Hematopoietic multipotent progenitor cell treated with erythropoietin and hydrocortisone succinate and interleukin-3 and kit ligand, for 17 days (in vitro differentiated cells): ENCODE measurements around the gene TSACC.

Experiments
- DNase-seq: peaks from one replicate; pipeline ENCODE4 v3.0.0-alpha.2; 2015; ENCODE audit warnings: low spot score

The TSACC gene

DNA sequence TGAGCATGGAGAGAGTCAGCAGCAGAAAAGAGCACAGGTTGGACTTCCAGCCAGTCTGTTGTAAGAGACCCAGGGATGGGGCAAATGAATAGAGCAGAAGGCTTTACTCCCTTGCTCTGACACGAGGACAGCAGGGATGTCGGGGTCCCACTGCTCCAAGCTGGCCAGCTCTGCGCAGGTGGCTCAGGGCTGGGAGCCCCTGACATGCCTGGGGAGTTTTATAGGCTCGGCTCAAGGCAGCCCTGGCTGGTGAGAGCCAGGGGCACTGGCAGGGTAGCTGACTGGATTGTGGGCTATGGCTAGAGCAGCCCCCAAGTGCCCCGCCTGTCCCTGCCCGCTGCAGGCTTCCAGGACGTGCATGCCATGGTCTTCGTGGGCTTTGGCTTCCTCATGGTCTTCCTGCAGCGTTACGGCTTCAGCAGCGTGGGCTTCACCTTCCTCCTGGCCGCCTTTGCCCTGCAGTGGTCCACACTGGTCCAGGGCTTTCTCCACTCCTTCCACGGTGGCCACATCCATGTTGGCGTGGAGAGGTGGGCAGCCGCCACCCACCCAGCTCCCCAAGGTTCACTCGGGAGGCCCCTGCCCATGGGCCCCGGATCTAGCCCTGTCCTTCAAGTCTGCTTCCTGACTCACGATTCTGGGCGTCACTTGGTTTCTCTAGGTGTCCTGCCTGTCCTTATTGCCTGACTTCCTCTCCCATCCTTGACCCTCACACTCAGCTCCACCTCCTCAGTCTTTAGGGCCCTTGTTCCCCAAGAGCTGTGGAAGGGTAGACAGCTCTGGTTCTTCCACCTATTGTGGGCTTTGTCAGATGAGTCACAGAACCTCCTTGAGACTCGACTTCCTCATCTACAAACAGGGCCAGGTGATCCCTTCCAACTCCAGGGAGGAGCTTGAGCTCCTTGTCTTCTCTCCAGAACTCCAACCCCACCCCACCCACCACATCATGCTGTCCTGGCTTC is 38.9 kb downstream of the TSACC start:
- DNase-seq: no peak

DNA sequence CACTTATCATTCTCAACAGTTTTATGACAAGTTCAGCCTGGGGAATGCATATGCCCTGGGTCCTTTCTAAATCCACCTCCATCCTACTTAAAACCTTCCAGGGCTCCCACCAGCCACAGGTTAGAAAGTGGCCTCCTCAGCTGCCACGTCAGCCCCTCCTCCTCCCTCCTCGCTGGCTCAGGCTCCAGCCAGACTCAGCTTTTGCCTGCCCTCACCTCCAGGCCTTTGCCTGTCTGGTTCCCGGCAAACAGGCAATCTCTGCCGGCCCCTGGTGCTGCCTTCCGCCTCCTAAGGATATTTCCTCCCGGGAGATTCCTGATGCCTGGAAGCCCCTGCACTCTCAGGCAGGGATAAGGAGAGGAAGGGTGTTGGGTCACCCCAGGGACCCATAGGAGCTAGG is 40.2 kb downstream of the TSACC start:
- DNase-seq: no peak

DNA sequence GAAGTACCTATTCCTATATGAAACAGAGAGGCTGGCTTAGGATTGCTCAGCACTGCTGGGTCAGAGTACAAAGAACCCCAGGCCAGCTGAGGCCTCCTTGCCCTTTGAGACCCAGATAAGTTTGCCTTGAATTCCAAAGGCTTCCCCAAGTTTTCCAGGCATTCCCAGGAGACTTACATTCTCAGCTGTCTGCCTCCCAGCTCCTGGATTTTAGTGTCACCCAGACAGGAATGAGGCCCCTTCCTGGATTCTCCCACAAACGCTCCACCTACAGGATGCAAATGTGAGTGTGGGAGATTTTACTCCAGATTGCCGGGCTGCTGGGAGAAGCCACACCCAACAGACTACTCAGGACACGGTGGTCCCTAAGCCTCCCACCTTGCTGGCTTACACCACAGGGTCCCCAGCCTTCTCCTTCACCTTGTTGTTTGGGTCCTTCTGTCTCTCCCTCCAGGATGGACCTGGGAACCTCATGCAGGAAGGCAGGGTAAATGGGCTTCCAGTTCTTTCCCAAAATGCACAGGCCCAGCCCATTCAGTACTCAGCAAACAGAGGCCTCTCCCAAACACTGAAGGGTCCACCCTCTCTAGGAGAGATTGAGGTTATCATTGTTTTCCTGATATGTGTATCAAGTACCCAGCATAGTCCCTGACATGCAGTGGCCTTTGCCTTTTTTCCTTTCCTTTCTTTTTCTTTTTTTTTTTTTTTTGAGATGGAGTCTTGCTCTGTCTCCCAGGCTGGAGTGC is 41.3 kb downstream of the TSACC start:
- DNase-seq: no peak

DNA sequence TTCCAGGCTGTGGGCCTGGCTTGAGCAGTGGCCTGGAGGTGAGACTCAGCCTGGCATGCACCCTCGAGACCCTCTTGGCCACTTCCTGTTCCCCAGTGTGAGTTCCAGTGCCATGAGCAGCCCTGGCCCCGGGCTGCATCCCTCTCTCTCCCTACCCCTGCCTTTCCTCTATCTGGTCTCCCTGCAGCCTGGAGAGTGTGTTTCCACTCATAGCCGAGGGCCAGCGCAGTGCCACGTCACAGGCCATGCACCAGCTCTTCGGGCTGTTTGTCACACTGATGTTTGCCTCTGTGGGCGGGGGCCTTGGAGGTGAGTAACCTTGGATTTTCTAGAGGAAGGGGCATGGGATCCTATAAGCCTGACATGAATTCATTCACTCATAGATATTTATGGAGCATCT is 44.2 kb downstream of the TSACC start:
- DNase-seq: no peak

DNA sequence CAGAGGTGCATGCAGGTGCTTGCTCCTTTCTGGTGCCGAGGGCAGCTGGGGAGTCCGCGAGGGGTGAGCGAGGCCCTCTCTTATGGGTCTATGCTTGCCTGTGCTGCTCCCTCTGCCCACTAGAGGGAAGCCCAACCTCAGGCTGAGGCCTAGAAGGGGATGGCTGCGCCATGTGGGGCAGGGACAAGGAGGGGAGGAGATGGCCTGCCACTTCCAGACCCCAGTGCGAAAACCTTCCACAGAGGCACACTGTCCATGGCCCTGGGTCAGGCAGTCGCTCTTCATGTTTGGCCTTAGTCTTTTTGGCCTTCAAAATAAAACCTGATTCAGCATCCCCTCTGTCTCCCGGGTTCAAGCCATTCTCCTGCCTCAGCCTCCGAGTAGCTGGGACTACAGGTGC is 44.7 kb downstream of the TSACC start:
- peak; percentile 18 for DNase-seq

DNA sequence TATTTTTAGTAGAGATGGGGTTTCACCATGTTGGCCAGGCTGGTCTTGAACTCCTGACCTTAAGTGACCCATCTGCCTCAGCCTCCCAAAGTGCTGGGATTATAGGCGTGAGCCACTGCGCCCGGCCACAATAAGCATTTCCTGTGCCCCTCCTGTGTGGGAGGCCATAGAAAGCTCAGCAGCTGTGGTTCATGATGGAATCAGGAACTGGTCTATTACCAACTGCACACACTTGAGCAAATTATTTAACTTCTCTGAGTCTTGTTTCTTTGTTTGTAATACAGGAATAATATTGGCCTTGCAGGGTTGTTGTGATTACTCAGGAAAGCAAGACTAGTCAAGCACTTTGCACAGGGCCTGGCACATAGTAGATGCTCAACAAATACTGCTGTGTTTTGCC is 45.7 kb downstream of the TSACC start:
- DNase-seq: no peak

DNA sequence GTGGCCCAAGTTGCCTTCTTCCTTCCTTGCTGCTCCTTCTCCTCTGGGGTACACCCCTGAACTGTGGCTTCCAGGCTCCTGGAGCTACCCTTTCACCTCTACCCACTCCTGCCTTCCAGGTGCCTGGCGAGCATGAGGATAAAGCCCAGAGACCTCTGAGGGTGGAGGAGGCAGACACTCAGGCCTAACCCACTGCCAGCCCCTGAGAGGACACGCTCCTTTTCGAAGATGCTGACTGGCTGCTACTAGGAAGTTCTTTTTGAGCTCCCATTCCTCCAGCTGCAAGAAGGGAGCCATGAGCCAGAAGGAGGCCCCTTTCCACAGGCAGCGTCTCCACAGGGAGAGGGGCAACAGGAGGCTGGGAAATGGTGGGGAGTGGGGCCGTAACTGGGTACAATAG is 46.3 kb downstream of the TSACC start:
- DNase-seq: no peak

DNA sequence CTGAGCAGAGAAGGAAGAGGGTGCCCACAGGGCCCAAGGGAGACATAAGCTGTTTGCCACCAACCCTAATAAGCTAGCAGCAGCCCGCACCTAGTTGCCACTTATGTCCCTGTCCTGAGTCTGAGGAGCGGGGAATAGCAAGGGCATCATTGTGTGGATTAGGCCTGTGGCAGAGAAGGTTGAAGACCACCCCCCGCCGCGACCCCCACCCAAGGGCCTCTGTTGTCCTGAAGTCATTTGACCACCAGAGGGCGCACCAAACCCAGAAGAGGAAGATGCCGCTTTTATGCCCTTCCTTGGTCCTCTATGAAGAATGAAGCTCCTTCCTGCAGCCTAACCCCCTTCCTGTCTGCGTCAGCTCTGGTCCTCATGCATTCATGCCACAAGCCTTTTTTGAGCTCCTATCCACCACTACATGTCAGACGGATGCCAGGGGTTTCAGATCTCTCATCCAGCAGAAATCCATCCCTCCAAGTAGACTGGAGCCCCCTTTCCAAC is 47.3 kb downstream of the TSACC start:
- DNase-seq: peak; percentile 67

DNA sequence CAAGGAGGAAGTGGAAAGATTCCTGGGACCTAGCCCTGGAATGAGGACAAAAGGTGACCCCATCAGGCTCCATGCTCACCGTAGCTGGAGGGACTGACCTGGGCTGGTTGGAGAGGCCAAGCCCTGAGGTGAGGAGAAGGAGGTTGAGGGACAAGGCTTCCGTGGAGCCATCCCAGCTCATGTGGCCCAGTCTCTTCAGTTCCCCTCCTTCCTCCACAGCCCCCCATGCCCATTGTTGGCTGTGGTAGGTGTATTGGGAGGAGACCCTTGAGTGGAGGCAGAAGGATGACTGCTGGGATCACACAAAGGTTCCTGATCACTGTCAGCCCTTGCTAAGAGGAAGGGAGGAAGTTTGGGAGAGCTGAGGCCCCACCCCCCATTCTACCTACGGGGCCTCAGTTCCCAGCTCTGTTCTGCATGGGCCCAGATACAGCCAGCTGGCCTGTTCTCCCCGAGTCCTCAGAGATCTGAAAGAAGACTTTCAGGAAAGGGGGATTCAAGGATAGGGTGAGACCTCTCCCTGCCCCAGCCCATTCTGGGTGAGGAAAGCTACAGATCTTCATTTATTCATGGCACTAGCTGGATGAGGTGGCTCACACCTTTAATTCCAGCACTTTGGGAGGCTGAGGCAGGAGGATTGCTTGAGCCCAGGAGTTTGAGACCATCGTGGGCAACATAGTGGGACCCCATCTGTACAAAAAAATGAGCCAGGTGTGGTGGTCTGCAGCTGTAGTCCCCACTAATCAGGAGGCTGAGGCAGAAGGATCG is 48.0 kb downstream of the TSACC start:
- no peak for DNase-seq

DNA sequence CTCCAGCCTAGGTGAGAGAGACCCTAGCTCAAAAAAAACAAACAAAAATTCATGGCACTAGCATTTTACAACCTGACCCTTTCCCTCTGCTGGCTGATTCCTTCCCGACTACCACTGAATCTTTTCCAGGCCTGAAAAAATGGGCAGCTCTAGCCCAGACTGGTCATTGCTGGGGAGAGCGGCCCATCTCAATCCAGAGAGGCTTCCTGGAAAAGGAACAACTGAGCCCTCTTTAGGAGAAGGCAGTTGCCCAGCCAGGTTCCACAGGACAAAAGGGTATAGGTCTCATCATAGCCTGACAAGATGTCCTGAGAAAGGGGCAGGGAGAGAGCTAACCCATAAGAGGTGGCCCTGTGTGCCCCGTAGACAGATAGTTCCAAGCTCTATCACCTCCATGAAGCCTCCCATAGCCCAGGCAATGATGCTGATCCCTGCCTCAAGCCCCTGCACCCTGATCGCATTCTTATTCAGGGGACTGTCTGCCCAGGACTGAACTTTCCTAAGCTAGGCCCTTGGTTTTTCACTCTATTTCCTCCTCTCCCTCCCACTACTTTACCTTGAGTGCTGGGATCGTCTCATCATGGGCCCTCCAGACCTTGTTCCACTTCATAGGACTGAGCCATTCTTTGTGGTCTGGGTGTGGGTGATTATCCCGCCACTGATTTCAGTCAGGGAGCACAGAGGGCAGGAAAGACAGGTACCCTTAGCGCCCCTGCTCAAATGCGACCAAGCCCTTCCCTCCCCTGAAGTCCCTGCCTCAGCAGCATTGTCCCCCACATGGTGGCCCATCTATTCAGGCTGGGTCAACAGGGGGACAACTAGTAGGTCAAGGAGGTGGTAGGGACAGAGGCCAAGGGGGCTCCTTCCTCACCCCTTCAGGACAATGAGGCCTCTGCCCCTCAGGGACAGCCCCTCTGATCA is 48.9 kb downstream of the TSACC start:
- DNase-seq: no peak

DNA sequence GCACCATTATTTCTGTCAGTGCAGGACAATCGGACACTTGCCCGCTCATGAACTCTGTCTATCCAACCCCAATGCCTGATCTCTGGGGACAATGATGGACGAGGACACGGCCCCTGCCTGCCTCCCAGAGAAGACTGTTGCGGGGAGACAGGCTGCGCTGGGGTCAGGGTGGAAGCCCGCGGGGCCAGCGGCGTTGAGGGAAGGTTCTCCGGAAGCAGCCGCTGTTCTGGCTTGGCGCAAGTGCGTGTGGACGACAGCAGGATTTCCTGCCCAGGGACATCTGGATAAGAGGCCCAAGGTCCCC is 49.5 kb downstream of the TSACC start:
- DNase-seq: no peak

DNA sequence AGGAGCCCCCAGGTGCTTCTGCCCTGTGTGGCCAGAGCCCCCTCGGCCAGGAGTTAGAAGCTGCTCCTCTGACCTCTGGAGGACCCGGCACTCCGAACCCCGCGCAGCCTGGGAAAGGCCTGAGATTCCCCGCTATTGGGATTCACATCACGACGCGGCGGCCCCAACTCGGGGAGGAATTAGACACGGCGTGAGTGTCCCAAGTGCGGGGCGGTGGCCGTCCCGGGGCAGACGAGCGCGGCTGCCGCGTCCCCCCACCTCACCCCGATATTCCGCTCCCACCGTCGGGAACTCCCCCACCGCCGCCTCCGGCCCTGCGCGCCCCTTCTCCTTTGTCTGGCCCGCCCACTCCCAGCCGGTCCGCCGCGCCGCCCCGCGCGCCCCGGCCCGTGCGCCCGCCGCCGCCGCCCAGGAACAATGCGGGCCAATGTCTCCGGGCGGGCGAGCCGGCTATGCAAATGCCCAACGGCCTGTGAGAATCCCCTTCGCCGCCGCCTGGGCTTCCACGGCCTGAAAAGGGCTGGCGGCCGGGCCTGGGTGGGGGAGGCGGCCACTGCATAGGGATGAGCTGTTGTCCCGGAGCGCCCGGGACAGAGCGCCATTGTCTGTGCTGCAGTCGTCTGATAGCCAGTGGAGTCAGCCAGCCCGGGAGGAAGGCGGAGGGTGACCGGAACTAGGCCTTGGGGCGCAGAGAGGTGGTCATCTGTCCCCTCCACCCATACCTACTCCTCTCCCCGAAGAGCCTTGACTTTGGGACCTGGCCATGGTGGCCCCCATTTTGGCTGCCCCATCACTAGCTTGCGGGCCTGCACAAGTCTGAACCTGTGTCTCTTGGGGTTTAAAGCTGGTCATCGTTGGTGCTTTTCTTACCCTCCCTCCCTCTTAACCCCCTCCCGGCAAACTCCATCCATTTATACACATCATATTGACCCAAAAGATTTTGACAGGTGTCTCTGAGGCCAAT is 50.1 kb downstream of the TSACC start:
- DNase-seq: no peak

DNA sequence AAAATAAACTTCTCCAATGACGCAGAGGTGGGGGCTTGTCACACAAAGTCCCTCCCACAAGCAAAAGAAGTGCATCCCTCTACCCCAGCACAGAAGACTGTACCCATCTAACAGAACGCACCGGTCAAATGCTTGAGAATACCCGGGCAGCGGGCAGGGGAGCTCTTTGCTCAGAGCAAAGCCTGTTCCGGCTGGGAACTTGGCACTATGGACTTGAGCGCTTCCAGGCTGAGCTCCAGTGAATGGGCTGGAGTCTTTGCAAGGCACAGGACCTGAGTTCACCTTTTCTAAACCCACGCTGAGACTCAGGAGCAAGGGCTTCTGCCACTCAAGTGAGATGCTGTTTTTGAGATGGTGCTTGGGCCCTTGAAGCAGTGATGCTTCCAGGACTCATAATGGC is 51.0 kb downstream of the TSACC start:
- no peak for DNase-seq

DNA sequence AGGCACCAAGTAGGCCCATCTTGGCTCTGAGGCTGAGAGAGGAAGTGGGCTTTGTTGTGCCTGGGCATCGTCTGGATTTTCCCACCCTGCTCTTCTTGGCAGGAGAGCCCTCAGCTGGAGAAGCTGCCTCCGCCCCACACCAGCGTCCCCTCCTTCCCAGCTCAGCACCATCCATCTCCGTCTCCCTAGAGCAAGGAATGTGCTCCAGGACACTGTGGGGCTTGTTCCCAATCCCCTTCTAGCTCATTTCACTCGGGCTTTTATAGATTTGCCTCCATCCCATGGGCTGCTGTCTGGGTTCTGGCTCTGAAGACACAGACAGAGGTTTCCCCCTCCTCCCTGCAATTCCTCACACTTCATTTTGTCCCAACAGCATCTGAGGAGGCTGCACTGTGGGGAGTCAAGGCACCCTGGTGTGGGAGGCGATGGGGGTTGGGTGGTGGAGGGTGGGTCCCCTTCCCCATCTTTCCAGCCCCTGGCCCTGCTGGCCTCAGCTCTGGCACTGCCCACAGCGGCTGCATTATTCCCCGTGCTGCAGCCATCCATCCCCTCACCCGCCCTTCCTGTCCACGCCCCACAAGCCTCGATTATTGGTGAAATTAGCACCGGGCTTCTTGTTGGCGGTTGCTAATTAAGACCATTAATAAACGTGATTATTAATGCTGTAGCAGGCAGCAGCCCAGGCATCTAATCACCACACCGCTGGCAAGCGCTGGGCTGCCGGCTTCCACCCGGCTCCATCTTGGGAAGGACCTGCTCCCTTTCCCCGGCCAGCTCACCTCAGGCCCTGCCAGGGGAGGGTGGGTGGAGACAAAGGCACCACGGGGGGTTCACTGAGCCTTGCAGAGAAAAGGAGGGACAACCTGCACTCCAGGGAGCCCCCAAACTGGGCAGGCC is 52.4 kb downstream of the TSACC start:
- no peak for DNase-seq

DNA sequence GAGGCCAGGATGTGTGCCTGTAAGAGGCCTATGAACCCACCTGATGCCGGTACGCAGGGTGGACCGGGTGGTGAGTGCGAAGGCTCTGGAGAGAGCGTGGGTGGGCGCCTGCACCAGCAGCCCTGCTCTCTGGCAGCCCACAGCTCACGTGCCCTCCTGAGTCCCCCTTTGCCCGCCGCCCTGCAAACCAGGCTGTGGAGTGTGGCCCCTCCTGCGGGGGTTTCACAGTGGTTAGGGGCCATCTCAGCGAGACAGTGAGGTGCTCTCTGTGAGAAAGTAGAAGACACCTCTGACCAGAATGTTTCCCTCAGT is 53.0 kb downstream of the TSACC start:
- no peak for DNase-seq

DNA sequence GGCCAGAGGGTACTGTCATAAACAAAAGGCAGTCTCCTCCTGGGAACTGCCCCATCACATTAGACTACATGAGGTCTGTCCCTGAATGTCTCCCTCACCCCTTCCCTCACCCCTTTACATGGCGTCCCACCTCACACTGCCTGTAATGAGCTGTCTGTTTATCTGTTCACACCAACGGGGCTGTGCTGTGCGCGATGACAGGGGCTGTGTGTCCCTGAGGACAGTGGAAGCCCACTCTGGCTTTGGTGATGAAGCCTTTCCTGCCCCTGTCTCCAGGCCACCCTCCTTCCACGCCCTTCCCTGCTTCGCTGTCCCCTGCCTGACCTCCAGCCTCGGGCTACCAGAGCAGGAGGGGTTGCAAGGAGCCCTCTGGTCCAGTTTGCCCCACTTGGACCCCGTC is 53.4 kb downstream of the TSACC start:
- no peak for DNase-seq

DNA sequence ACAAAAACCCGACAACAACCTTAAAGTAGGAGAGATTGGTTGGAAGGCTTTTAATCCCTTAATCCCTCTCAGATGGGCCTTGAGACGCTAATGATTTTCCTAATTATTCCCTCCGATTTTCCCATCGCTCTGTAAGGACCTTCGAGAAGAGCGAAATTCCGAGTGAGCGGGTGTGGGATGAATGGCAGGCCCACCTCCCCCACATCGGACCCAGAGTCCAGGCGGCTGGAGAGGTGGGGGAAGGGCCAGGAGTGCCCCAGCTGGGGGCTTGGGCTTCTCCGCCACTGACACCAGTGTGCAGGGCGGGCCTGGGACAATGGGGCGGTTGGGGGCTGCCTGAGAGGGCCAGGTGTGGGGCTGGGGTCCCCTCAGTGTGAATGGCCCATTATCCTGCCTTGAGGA is 54.1 kb downstream of the TSACC start:
- DNase-seq: no peak

DNA sequence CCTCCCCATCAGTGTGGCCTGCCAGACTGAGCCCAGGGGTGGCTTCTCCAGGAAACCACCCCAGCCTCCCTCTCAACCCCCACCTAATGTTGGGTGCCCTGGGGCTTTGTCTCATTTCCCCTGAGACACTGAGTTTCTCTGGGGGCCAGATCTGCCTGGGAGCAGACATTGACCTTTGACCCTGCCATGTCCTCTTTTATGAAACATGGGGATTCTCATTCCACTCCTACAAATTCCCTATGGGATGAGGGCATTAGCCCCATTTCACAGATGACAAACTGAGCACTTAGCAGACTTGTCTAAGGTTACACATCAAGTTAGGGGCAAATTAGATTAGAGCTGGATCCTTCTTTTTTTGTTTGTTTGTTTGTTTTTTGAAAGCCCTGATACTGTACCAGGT is 54.8 kb downstream of the TSACC start:
- DNase-seq: no peak

DNA sequence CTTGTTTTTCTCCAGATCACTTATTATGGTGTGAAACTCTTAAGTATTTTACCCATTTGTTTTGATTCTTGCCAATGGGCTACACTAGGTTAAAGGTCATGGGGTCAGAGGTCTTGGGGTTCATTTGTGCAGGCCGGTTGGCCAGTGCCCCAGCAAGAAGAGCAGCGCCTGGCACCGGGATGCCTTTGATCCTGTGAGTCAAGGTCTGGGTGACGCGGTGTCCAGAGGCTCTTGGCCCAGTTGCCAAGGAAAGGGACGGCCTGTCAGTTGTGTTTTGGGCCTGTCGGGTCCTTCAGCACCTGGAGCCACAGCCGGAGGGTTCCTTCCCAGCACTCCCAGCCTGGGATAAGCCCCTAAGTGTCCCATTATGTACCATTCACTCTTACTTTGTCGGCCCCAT is 55.8 kb downstream of the TSACC start:
- DNase-seq: no peak
